CD8-positive, alpha-beta memory T cell (primary cell): ENCODE measurements around the gene CACNA1C. TPM values are rescaled to one million over a fixed set of nuclear protein-coding genes. Genes with fewer than 3 reads are reported as not detected.
"Not testable (repeated sequence)": the region's sequence is repeated elsewhere in the genome, so short reads cannot be mapped to it uniquely, and the experiment has no call there.

Experiments
- CTCF ChIA-PET: fragments of 350-600 bp; sonication (Branson Sonifier 250); formaldehyde crosslinking; loops from one replicate; lab custom pipeline; 2021; ENCODE audit warnings: antibody characterized with exemption; lab: Charles Lee
- POLR2A ChIA-PET: fragments of 350-600 bp; sonication (Branson Sonifier 250); formaldehyde crosslinking; loops from one replicate; lab custom pipeline; 2021; ENCODE audit warnings: antibody characterized with exemption; lab: Charles Lee
- DNase-seq, 5 donors: peaks; one replicate each; pipeline versions ENCODE4 v3.0.0 to v3.0.0-alpha.2; 2020 to 2022; ENCODE audit warnings: mixed read lengths in 1 of 5
- H3K27ac ChIP-seq: one replicate; pipeline ENCODE4 v1.7.0; 2013; ENCODE audit warnings: low read depth, mild to moderate bottlenecking, low read length, moderate library complexity
- H3K27me3 ChIP-seq: 2 replicates; pipeline ENCODE4 v1.7.0; 2013; ENCODE audit warnings: low read length, mild to moderate bottlenecking; ENCODE audit not compliant: insufficient read depth, poor library complexity, severe bottlenecking
- H3K36me3 ChIP-seq: 2 replicates; pipeline ENCODE4 v1.7.0; 2013; ENCODE audit warnings: mild to moderate bottlenecking, low read length, moderate library complexity; ENCODE audit not compliant: insufficient read depth
- H3K4me1 ChIP-seq: 2 replicates; pipeline ENCODE4 v1.7.0; 2013; ENCODE audit warnings: mild to moderate bottlenecking, low read length, moderate library complexity; ENCODE audit not compliant: insufficient read depth
- H3K4me3 ChIP-seq: 2 replicates; pipeline ENCODE4 v1.7.0; 2013; ENCODE audit warnings: mild to moderate bottlenecking, low read length
- H3K9me3 ChIP-seq: 2 replicates; pipeline ENCODE4 v1.7.0; 2013; ENCODE audit warnings: mild to moderate bottlenecking, low read length
- H3K27ac Mint-ChIP-seq, 8 donors: one replicate each; pipeline ENCODE4 v1.8.0; 2020 to 2021; ENCODE audit warnings: mixed read lengths in 8 of 8, mild to moderate bottlenecking in 6 of 8, inconsistent platforms in 3 of 8, moderate library complexity in 3 of 8
- H3K27me3 Mint-ChIP-seq, 2 donors: one replicate each; pipeline ENCODE4 v1.8.0; 2020 to 2021; ENCODE audit warnings: mixed read lengths in 2 of 2, mild to moderate bottlenecking in 1 of 2, moderate library complexity in 1 of 2
- H3K36me3 Mint-ChIP-seq, 3 donors: one replicate each; pipeline ENCODE4 v1.8.0; 2020 to 2021; ENCODE audit warnings: mixed read lengths in 3 of 3, inconsistent platforms in 1 of 3, mild to moderate bottlenecking in 1 of 3
- H3K4me1 Mint-ChIP-seq, 3 donors: one replicate each; pipeline ENCODE4 v1.8.0; 2020 to 2021; ENCODE audit warnings: mixed read lengths in 3 of 3, inconsistent platforms in 1 of 3, mild to moderate bottlenecking in 1 of 3
- H3K4me3 Mint-ChIP-seq, 7 donors: one replicate each; pipeline ENCODE4 v1.8.0; 2020 to 2021; ENCODE audit warnings: mixed read lengths in 7 of 7, mild to moderate bottlenecking in 6 of 7, moderate library complexity in 4 of 7, inconsistent platforms in 2 of 7
- H3K9me3 Mint-ChIP-seq, 5 donors: one replicate each; pipeline ENCODE4 v1.8.0; 2020 to 2022; ENCODE audit warnings: mixed read lengths in 5 of 5, mild to moderate bottlenecking in 3 of 5, moderate library complexity in 2 of 5, inconsistent platforms in 1 of 5
- polyA plus RNA-seq: library from polyadenylated mRNA; unstranded; fragments of 300-500 nt; fragmentation: Illumina TruSeq; gene quantifications from one replicate; pipeline ENCODE4 v1.2.3, GENCODE V29; 2021
- total RNA-seq, 2 experiments: library from RNA; stranded (reverse); gene quantifications; one replicate each; pipeline ENCODE4 v1.2.3, GENCODE V29; 2021

CACNA1C gene
- total and polyA plus RNA-seq, 3 experiments from 2014 or later = 0.04 to 0.10 (median 0.04) TPM

DNA sequence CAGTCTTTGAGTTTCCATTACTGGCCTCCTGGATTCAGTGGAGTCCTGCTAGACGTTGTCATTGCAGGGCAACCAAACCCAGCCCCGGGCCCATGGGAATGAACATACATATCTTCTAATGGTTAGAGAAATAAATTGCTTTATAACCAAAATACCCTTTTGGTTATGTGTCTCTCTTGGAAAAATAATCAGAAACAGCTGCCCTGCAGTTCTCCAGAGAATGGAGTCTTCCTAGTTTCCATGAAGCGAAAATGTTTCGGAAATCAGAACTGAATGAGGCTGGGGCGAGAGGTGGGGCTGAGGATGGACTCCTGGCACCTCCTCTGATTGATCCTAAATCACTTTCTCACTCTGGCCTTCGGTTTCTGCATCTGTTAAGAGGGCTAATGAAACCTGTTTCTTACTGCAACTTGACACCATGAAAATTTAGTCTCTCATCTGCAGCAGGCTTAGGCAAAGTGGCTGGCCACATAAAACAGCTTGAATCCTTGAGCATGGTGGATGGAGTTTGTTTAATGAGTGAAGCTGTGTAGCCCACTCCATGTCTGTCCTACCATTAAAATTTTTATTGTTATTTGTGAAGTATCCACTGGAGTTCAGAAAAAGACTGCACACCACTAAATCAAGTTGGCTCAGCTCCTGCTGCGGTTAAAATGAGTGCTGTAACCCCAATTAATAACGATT is 198.9 kb downstream of the CACNA1C start:
- Mint-ChIP-seq H3K4me3 (no peak overlapping the region), H3K27me3 (peaks cover 12 to 28% of the 10 kb centered on the region in 2 donors), H3K4me1 (no peaks in the 10 kb centered on the region), H3K9me3 (peaks cover 0 to 5% (median 0%) of the 10 kb centered on the region in 5 donors), H3K36me3 (no peaks in the 10 kb centered on the region), H3K27ac (no peak overlapping the region)
- CTCF ChIA-PET = no interaction called here
- Histone ChIP-seq H3K4me1 (no peaks in the 10 kb centered on the region), H3K4me3 (no peak overlapping the region), H3K9me3 (no peaks in the 10 kb centered on the region), H3K27me3 (no peaks in the 10 kb centered on the region), H3K36me3 (no peaks in the 10 kb centered on the region), H3K27ac (no peak overlapping the region)
- no peak for DNase-seq
- POLR2A ChIA-PET = no interaction called here

- POLR2A ChIA-PET = no interaction called here
- H3K9me3 ChIP-seq = no peaks in the 10 kb centered on the region
- H3K9me3 Mint-ChIP-seq = peaks cover 0 to 5% (median 0%) of the 10 kb centered on the region in 5 donors
- no peak overlapping the region for H3K4me3 ChIP-seq
- peaks cover 12 to 37% of the 10 kb centered on the region in 2 donors for H3K27me3 Mint-ChIP-seq
- DNase-seq = no peak
- no peak overlapping the region for H3K27ac ChIP-seq
- no peaks in the 10 kb centered on the region for H3K27me3 ChIP-seq
- H3K36me3 Mint-ChIP-seq = no peaks in the 10 kb centered on the region
- H3K36me3 ChIP-seq = no peaks in the 10 kb centered on the region
- H3K4me3 Mint-ChIP-seq = no peak overlapping the region
- peaks cover 0 to 2% (median 0%) of the 10 kb centered on the region in 3 donors for H3K4me1 Mint-ChIP-seq
- H3K4me1 ChIP-seq = no peaks in the 10 kb centered on the region
- CTCF ChIA-PET = no interaction called here
- no peak overlapping the region for H3K27ac Mint-ChIP-seq
Measured at GRCh38 chr12:2255311-2255710, 202.5 kb downstream of the CACNA1C start.

DNA sequence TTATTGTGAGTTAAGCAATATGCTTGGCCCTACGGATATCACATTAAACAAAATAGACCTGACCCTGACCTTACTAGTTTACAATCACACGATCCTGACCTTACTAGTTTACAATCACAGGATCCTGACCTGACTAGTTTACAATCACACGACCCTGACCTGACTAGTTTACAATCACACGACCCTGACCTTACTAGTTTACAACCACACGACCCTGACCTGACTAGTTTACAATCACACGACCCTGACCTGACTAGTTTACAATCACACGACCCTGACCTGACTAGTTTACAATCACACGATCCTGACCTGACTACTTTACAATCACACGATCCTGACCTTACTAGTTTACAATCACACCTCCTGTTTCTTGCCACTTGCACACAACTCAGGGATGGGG is 202.9 kb downstream of the CACNA1C start:
- H3K4me3 Mint-ChIP-seq, H3K27me3 ChIP-seq, H3K4me1 Mint-ChIP-seq, H3K36me3 Mint-ChIP-seq, H3K9me3 Mint-ChIP-seq, H3K27ac Mint-ChIP-seq, H3K27ac ChIP-seq, H3K4me1 ChIP-seq, H3K36me3 ChIP-seq, H3K9me3 ChIP-seq, POLR2A ChIA-PET, DNase-seq, H3K4me3 ChIP-seq, CTCF ChIA-PET: not testable (repeated sequence)
- H3K27me3 Mint-ChIP-seq = peaks cover 11 to 33% of the 10 kb centered on the region in 2 donors

GRCh38 chr12:2256453-2256852 is 203.7 kb downstream of the CACNA1C start:
- no peaks in the 10 kb centered on the region for H3K4me1 ChIP-seq
- ChIA-PET POLR2A (no interaction called here), CTCF (no interaction called here)

DNA sequence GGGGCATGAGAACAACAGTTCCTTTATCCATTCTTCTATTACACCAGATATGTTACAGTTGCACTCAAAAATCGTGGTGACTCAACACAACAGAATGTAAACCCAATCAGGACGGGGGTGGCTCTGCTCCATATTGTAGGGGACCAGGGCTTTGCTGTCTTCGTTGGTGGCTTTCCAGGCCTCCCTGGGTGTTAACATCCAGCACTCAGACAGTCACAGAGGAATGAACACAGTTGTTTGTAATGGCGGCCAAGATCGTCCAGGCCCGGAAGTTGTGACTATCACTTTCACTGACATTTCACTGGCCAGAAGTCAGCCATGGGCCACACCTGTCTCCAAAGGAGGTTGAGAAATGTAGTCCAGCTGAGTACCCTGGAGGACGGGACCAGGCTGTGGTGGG is 204.1 kb downstream of the CACNA1C start:
- Mint-ChIP-seq H3K9me3 (peaks cover 0 to 5% (median 0%) of the 10 kb centered on the region in 5 donors), H3K4me3 (no peak overlapping the region), H3K36me3 (no peaks in the 10 kb centered on the region), H3K27ac (no peak overlapping the region), H3K27me3 (peaks cover 6 to 22% of the 10 kb centered on the region in 2 donors), H3K4me1 (peaks cover 0 to 2% (median 0%) of the 10 kb centered on the region in 3 donors)
- POLR2A ChIA-PET = no interaction called here
- CTCF ChIA-PET = no interaction called here
- no peaks in the 10 kb centered on the region for H3K4me1 ChIP-seq
- no peak for DNase-seq
- H3K9me3 ChIP-seq = no peaks in the 10 kb centered on the region
- no peaks in the 10 kb centered on the region for H3K36me3 ChIP-seq
- no peaks in the 10 kb centered on the region for H3K27me3 ChIP-seq
- no peak overlapping the region for H3K27ac ChIP-seq
- H3K4me3 ChIP-seq = no peak overlapping the region

More at GRCh38 chr12:2256453-2256852, 203.7 kb downstream of the CACNA1C start:
- no peak for DNase-seq
- H3K9me3 Mint-ChIP-seq = peaks cover 0 to 5% (median 0%) of the 10 kb centered on the region in 5 donors
- Histone ChIP-seq H3K27me3 (no peaks in the 10 kb centered on the region), H3K9me3 (no peaks in the 10 kb centered on the region), H3K4me3 (no peak overlapping the region), H3K36me3 (no peaks in the 10 kb centered on the region), H3K27ac (no peak overlapping the region)
- peaks cover 6 to 26% of the 10 kb centered on the region in 2 donors for H3K27me3 Mint-ChIP-seq
- no peak overlapping the region for H3K4me3 Mint-ChIP-seq
- H3K36me3 Mint-ChIP-seq = no peaks in the 10 kb centered on the region
- H3K4me1 Mint-ChIP-seq = peaks cover 0 to 2% (median 0%) of the 10 kb centered on the region in 3 donors
- H3K27ac Mint-ChIP-seq = no peak overlapping the region

DNA sequence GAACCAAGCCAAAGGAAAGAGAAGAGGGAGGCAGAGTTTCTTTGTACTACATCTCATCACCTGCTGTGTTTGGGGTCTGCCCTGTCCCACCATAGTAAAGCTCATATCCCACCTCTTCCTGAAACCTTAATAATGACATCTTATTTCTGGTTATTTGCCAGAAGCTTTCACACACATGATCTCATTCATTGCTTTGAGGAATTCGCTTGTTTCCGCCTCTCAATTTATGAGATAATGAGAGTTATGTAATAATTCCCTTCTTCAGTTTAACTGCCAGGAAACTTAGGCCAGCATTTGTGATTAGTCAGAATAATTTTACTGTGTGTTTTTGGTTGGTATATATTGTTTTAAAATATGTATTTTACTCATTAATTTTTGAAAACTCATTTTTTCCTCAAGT is 205.2 kb downstream of the CACNA1C start:
- H3K27ac Mint-ChIP-seq = no peak overlapping the region
- H3K4me3 ChIP-seq = no peak overlapping the region
- H3K4me1 Mint-ChIP-seq = peaks cover 0 to 2% (median 0%) of the 10 kb centered on the region in 3 donors
- H3K27ac ChIP-seq = no peak overlapping the region
- H3K36me3 Mint-ChIP-seq = no peaks in the 10 kb centered on the region
- H3K4me3 Mint-ChIP-seq = no peak overlapping the region
- peaks cover 0 to 5% (median 0%) of the 10 kb centered on the region in 5 donors for H3K9me3 Mint-ChIP-seq
- H3K36me3 ChIP-seq = no peaks in the 10 kb centered on the region
- CTCF ChIA-PET = no interaction called here
- no peaks in the 10 kb centered on the region for H3K9me3 ChIP-seq
- POLR2A ChIA-PET = no interaction called here
- no peaks in the 10 kb centered on the region for H3K27me3 ChIP-seq
- peaks cover 5 to 15% of the 10 kb centered on the region in 2 donors for H3K27me3 Mint-ChIP-seq
- no peak for DNase-seq
- no peaks in the 10 kb centered on the region for H3K4me1 ChIP-seq

DNA sequence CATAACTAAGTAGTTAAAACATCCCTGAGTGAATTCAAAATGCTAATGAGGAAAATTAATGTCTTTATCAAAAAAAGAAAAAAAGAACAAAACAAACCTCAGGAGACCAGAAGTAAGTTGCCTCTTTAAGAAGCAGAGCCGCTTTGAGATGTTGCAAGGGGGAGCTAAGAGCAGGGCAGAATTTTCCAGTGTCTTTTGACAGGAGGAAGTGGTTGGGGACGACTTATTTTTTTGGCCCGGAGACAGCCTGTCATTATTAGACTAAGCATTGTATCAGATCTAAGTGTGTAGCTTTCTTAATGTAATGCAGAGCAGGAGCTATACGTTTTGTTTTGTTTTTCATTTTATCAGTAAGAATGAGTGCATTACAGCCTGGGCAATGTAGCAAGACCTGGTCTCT is 206.6 kb downstream of the CACNA1C start:
- DNase-seq = no peak
- Histone ChIP-seq H3K9me3 (no peaks in the 10 kb centered on the region), H3K4me1 (no peaks in the 10 kb centered on the region), H3K4me3 (no peak overlapping the region), H3K27ac (no peak overlapping the region), H3K36me3 (no peaks in the 10 kb centered on the region), H3K27me3 (no peaks in the 10 kb centered on the region)
- ChIA-PET CTCF (no interaction called here), POLR2A (no interaction called here)
- peaks cover 0 to 2% (median 0%) of the 10 kb centered on the region in 3 donors for H3K4me1 Mint-ChIP-seq
- peaks cover 2 to 10% of the 10 kb centered on the region in 2 donors for H3K27me3 Mint-ChIP-seq
- H3K9me3 Mint-ChIP-seq = peaks cover 0 to 4% (median 0%) of the 10 kb centered on the region in 5 donors
- no peaks in the 10 kb centered on the region for H3K36me3 Mint-ChIP-seq
- no peak overlapping the region for H3K4me3 Mint-ChIP-seq
- H3K27ac Mint-ChIP-seq = no peak overlapping the region

DNA sequence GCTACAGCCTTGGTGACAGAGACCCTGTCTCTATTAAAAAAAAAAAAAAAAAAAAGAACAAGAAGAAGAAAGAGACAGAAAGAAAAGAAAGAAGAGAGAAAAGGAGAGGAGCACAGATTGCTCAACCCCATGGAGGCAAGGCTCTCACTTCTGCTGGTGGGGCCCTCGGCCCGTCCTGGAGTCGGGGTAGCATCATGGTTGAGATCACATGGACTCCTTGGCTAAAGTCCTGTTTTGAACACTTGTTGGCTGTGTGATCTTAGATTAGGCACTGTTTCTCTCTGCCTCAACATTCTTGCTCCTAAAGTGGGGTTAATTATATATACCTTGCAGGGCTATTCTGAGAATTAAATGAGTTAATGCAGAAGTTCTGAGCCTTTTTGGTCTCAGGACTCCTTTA is 207.7 kb downstream of the CACNA1C start:
- no peaks in the 10 kb centered on the region for H3K36me3 Mint-ChIP-seq
- H3K4me3 Mint-ChIP-seq = no peak overlapping the region
- H3K27me3 Mint-ChIP-seq = peaks cover 2 to 10% of the 10 kb centered on the region in 2 donors
- ChIA-PET CTCF (no interaction called here), POLR2A (no interaction called here)
- H3K4me1 ChIP-seq = no peaks in the 10 kb centered on the region
- no peaks in the 10 kb centered on the region for H3K36me3 ChIP-seq
- peaks cover 0 to 4% (median 0%) of the 10 kb centered on the region in 5 donors for H3K9me3 Mint-ChIP-seq
- no peaks in the 10 kb centered on the region for H3K27me3 ChIP-seq
- no peaks in the 10 kb centered on the region for H3K9me3 ChIP-seq
- H3K27ac Mint-ChIP-seq = no peak overlapping the region
- no peak overlapping the region for H3K4me3 ChIP-seq
- H3K4me1 Mint-ChIP-seq = peaks cover 0 to 2% (median 0%) of the 10 kb centered on the region in 3 donors
- no peak overlapping the region for H3K27ac ChIP-seq
- no peak for DNase-seq
